ENCODE measurements around the gene JPH3.

GRCh38 chr16:87601401-87601981 is 817 bp upstream of the JPH3 start:
- TF ChIP-seq BHLHE40 (IDR thresholded peaks at IDR 0.05; ENCODE audit: borderline replicate concordance) (no peak), SUZ12 (IDR thresholded peaks at IDR 0.05) (no peak), HDGF (IDR thresholded peaks at IDR 0.05; ENCODE audit: borderline replicate concordance) (no peak), SP1 (IDR thresholded peaks at IDR 0.05) (no peak), FOXM1 (IDR thresholded peaks at IDR 0.05; ENCODE audit: borderline replicate concordance) (no peak), ARNT (IDR thresholded peaks at IDR 0.05) (no peak), FOXA1 (IDR thresholded peaks at IDR 0.05) (no peak), ELF4 (IDR thresholded peaks at IDR 0.05) (no peak), FOXK2 (IDR thresholded peaks at IDR 0.05) (no peak)

All from HEK293T (cell line).